Ishikawa (cell line): ENCODE data around the gene ARFGAP1.

Source experiments
- EP300 ChIP-seq: IDR thresholded peaks from 2 replicates; pipeline ENCODE4 v1.6.1; 2012; ENCODE audit warnings: borderline replicate concordance
- FOXM1 ChIP-seq: IDR thresholded peaks from 2 replicates; pipeline ENCODE4 v1.6.1; 2012; ENCODE audit warnings: low read depth, borderline replicate concordance
- TAF1 ChIP-seq: IDR thresholded peaks from 2 replicates; pipeline ENCODE4 v1.6.1; 2012; ENCODE audit warnings: low read depth, mild to moderate bottlenecking
- TEAD4 ChIP-seq: IDR thresholded peaks from 2 replicates; pipeline ENCODE4 v1.6.1; 2012
- YY1 ChIP-seq: IDR thresholded peaks from 2 replicates; pipeline ENCODE4 v1.6.1; 2012; ENCODE audit warnings: low read depth
- TF ChIP-seq, protein P1 (sequence below): IDR thresholded peaks from 2 replicates; pipeline ENCODE4 v1.6.1; 2012; ENCODE audit warnings: low read depth, mild to moderate bottlenecking
- TF ChIP-seq, protein P2 (sequence below): IDR thresholded peaks from 2 replicates; pipeline ENCODE4 v1.6.1; 2012

DNA sequence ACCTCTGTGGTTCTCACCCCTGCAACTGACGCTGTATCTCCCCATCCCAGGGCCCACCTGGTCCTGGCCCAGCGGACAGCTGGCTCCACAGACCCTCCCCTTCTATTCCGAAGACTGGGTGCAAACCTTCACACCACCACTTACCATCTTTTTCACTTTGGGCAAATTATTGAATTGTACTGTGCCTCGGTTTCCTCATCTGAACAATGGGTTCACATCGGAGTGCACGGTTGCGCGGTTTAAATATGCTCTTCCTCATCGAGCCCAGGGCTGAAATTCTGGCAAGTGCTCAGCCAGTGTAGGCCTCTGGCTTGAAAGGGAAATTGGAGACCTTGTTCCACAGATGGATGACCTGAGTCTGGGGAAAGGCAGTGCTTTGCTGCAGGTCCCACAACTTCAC lies 2.9 kb upstream of the ARFGAP1 start:
- TF ChIP-seq TEAD4, result no peak
- TF ChIP-seq, protein P1, sequence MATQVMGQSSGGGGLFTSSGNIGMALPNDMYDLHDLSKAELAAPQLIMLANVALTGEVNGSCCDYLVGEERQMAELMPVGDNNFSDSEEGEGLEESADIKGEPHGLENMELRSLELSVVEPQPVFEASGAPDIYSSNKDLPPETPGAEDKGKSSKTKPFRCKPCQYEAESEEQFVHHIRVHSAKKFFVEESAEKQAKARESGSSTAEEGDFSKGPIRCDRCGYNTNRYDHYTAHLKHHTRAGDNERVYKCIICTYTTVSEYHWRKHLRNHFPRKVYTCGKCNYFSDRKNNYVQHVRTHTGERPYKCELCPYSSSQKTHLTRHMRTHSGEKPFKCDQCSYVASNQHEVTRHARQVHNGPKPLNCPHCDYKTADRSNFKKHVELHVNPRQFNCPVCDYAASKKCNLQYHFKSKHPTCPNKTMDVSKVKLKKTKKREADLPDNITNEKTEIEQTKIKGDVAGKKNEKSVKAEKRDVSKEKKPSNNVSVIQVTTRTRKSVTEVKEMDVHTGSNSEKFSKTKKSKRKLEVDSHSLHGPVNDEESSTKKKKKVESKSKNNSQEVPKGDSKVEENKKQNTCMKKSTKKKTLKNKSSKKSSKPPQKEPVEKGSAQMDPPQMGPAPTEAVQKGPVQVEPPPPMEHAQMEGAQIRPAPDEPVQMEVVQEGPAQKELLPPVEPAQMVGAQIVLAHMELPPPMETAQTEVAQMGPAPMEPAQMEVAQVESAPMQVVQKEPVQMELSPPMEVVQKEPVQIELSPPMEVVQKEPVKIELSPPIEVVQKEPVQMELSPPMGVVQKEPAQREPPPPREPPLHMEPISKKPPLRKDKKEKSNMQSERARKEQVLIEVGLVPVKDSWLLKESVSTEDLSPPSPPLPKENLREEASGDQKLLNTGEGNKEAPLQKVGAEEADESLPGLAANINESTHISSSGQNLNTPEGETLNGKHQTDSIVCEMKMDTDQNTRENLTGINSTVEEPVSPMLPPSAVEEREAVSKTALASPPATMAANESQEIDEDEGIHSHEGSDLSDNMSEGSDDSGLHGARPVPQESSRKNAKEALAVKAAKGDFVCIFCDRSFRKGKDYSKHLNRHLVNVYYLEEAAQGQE, result no peak
- TF ChIP-seq EP300, result no peak
- no peak for TF ChIP-seq TAF1
- TF ChIP-seq YY1, result no peak
- TF ChIP-seq, protein P2, sequence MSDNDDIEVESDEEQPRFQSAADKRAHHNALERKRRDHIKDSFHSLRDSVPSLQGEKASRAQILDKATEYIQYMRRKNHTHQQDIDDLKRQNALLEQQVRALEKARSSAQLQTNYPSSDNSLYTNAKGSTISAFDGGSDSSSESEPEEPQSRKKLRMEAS, result no peak
- TF ChIP-seq FOXM1, result no peak
